SKM-1 treated with dmso at 0.1 percent for 144 hours (cell line): Measurements from ENCODE around the gene STX8.
A peak's percentile ranks its signal among the peaks of the same experiment; 100 is the strongest.
"Not testable (repeated sequence)": the region's sequence is repeated elsewhere in the genome, so short reads cannot be mapped to it uniquely, and the experiment has no call there.

Source experiments
- DNase-seq: peaks from one replicate; lab custom pipeline; 2025; ENCODE audit not compliant: unreplicated experiment; lab: John Stamatoyannopoulos, UW

STX8 gene

GRCh38 chr17:9575381-9576101, at the start of gene STX8:
Gene STX8, minus strand, starts transcription at chr17:9575820. Its CDS starts 12 bp downstream, at chr17:9575808.
- DNase-seq: peak; percentile 49

DNA sequence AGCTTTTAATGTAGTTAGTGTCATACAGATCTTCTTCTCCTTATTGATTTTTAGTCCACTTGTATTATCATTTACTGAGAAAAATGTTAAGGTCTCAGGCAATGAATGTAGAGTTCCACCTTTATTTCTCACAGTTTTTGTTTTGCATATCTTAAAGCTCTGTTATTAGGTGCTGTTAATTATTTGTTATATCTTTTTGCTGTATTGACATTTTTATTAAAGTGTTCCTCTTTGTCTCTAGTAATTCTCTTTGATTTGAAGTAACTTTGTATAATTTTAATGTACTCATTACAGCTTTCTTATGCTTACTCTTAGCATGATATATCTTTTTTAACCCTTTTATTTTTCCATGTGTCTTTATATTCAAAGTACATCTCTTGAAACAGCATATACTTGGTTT, 47.3 kb upstream of the STX8 start:
- no peak for DNase-seq

- no peak for DNase-seq
Observed at GRCh38 chr17:9615486-9615885, 39.9 kb upstream of the STX8 start.

DNA sequence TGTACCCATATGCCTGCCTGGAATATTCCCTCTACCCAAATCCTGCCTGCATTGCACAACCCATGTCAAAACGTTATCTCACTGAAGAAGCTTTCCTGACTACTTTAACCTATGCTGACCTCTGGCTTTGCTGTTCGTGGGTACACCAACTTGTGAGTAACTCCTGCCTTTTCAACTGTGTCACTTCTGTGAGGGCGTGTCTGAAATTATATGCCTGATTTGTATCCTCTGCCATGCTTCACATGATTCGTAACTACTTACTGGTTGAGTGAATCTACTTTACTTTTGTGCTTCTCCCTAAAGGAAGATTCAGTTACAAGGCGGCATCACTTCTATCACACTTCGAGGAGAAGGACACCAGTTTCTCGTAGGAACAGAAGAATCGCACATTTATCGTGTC, 36.4 kb upstream of the STX8 start:
- no peak for DNase-seq

- DNase-seq: no peak
Observed at GRCh38 chr17:9611557-9611956, 35.9 kb upstream of the STX8 start.

- DNase-seq: not testable (repeated sequence)
Observed at GRCh38 chr17:9607058-9607457, 31.4 kb upstream of the STX8 start.

- no peak for DNase-seq
Observed at GRCh38 chr17:9606453-9606852, 30.8 kb upstream of the STX8 start.

DNA sequence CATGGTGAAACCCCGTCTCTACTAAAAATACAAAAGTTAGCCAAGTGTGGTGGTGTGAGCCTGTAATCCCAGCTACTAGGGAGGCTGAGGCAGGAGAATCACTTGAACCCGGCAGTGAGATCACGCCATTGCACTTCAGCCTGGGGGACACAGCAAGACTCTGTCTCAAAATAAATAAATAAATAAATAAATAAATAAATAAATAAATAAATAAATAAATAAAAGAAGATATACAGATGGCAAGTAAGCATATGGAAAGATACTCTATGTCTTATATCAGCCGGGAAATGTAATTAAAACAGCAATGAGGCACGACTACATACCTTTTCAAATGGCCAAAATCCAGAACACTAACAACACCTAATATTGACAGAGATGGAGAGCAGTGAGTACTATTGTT, 29.0 kb upstream of the STX8 start:
- not testable (repeated sequence) for DNase-seq

GRCh38 chr17:9598661-9599060, 23.0 kb upstream of the STX8 start:
- no peak for DNase-seq

DNA sequence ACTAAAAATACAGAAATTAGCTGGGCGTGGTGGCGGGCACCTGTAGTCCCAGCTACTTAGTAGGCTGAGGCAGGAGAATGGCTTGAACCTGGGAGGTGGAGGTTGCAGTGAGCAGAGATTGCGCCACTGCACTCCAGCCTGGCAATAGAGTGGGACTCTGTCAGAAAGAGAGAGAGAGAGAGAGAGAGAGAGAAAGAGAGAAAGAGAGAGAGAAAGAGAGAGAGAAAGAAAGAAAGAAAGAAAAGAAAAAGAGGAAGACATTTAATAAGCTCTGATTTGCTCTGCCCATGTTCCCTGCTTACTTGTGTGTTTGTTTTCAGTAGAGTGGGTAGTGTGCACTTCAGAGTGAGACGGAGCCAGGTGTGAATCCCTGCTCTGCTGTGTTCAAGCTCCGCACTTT, 22.0 kb upstream of the STX8 start:
- not testable (repeated sequence) for DNase-seq

DNA sequence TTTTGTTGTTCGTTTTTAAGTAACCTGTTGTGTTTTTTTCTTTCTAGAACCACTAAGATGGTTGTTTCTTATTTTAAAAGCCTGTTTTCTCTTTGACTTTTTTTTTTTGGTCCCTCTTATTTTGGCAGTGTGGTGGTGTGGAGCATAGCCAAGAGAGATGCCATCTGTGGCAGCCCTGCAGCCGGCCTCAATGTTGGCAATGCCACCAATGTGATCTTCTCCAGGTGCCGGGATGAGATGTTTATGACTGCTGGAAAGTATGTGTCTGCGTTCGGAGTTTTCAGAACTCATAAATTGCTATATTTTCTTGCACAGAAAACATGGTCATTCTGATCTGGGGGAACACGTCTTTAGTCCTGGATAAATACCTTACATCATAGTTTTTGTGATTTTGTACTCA, 18.4 kb upstream of the STX8 start:
- DNase-seq: no peak

GRCh38 chr17:9587969-9588656, 12.5 kb upstream of the STX8 start:
- DNase-seq: no peak

- DNase-seq: no peak
Observed at GRCh38 chr17:9577373-9577709, 1.7 kb upstream of the STX8 start.

GRCh38 chr17:9576521-9577372, 1.1 kb upstream of the STX8 start, which contains the start of gene CFAP52:
Gene CFAP52, plus strand, starts transcription at chr17:9576642. Its CDS starts 54 bp downstream, at chr17:9576696.
- DNase-seq: peak; percentile 24

- no peak for DNase-seq
Observed at GRCh38 chr17:9571201-9571600, 4.4 kb downstream of the STX8 start.

DNA sequence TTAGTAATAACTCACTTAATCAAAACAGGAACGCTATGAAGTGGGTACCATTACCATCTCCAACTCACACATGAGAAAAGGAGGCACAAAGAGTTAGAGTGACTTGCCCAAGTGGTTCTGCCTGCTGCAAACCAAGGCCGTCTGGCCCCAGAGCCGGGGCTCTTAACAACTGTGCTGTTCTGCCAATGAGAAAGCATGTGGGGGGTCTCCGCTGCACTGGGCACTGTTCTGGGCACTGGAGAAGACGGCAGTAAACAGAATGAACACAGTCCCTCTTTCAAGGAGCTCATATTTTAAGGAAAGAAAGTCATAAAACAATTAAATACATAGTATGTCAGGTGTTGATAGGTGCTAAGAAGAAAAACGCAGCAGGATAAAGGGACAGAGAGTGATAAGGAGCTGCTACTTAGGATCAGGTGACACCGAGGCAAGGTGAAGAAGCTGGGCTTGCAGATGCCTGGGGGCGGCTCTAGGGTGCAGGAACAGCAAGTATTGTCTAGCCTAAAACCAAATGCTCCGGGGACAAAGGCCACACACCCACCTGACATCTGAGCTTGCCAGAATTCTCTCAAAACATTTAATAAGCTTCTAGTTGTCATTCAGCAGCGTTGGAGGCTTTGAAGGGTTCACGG, 6.5 kb downstream of the STX8 start:
- DNase-seq: no peak

GRCh38 chr17:9568004-9568403, 7.6 kb downstream of the STX8 start:
- DNase-seq: no peak

- not testable (repeated sequence) for DNase-seq
Observed at GRCh38 chr17:9566739-9567138, 8.9 kb downstream of the STX8 start.

DNA sequence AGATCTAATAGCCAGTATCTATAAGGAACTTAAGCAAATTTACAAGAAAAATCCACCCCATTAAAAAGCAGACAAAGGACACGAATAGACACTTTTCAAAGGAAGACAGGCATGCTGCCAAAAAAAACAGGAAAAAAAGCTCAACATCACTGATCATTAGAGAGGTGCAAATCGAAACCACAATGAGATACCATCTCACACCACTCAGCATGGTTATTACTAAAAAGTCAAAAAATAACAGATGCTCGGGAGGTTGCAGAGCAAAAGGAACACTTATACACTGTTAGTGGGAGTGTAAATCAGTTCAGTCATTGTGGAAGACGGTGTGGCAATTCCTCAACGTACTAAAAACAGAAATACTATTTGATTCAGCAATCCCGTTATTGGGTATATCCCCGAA, 9.6 kb downstream of the STX8 start:
- no peak for DNase-seq

GRCh38 chr17:9564104-9564503, 11.5 kb downstream of the STX8 start:
- DNase-seq: no peak

DNA sequence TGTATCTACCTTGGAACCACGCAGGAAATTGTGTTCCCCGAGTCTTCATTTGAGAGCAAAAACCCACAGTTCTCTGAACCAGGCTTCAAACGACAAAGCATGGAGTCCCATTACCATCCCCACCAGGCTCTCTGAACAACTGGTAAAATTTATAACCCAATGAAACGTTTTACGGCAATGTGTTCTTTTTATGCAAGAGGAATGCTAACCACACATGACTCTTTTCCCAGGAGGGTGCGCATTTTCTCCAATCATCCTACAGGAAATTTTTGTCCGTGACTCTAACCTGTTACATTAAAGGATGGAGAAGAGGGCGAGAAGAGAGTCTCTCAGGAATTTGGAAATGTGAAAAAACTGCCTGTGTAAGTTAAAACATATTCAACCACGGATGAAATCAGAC, 17.8 kb downstream of the STX8 start:
- DNase-seq: no peak
